GM12878 (cell line): Measurements from ENCODE around the gene PLXNC1. TPM values are rescaled to one million over a fixed set of nuclear protein-coding genes. Genes with fewer than 3 reads are reported as not detected.

Source experiments
- ATAC-seq: fragments of 200-7000 bp; cut with Tn5 transposase; 3 replicates; pipeline ENCODE4 v1.9.1; 2020; ENCODE audit warnings: mild to moderate bottlenecking, moderate library complexity
- BruUV-seq: library from RNA; stranded (reverse); fragments of 400-500 nt; replicated peaks from 2 replicates; lab custom pipeline; 2021; lab: Mats Ljungman, UMichigan
- CTCF ChIA-PET: fragments of 300-600 bp; sonication (Branson Sonifier 250); formaldehyde crosslinking; extraction: SDS; loops from one replicate; lab custom pipeline; 2021; ENCODE audit warnings: inconsistent platforms; lab: Yijun Ruan, JAX
- POLR2A ChIA-PET: fragments of 350-600 bp; formaldehyde crosslinking; extraction: SDS; loops from one replicate; lab custom pipeline; 2021; ENCODE audit warnings: inconsistent platforms; lab: Charles Lee
- RAD21 ChIA-PET: fragments of 300-600 bp; sonication (Branson Sonifier 250); formaldehyde crosslinking; loops from one replicate; lab custom pipeline; 2023; ENCODE audit warnings: antibody characterized with exemption; ENCODE audit not compliant: unreplicated experiment; lab: Charles Lee
- SMC1A ChIA-PET: fragments of 300-600 bp; sonication (Branson Sonifier 250); formaldehyde crosslinking; loops from one replicate; lab custom pipeline; 2023; ENCODE audit not compliant: unreplicated experiment, uncharacterized antibody; lab: Charles Lee
- DNase-seq: peaks from one replicate; pipeline ENCODE4 v3.0.0-alpha.2; 2011; ENCODE audit warnings: low read depth, low spot score
- FAIRE-seq: peaks from 3 replicates; lab custom pipeline; 2011; peaks lifted over from hg19 to GRCh38; lab: Jason Lieb, UNC
- H2AFZ ChIP-seq: 2 replicates; pipeline ENCODE4 v1.6.0; 2011; ENCODE audit warnings: low read depth, low read length, control low read depth; ENCODE audit not compliant: control insufficient read depth
- H3K27ac ChIP-seq: 2 replicates; pipeline ENCODE4 v1.5.1; 2011; ENCODE audit warnings: control low read depth; ENCODE audit not compliant: control insufficient read depth, insufficient read depth
- H3K27me3 ChIP-seq, 2 experiments: replicated peaks in 1 of 2; 2 replicates each; pipeline versions ENCODE4 v1.6.0 to v1.6.1; 2011; ENCODE audit warnings: low read length in 1 of 2; ENCODE audit not compliant: control insufficient read depth in 2 of 2, insufficient read depth in 2 of 2
- H3K36me3 ChIP-seq, 2 experiments: 2 replicates each; pipeline ENCODE4 v1.5.1; 2011; ENCODE audit warnings: low read length in 1 of 2; ENCODE audit not compliant: control insufficient read depth in 2 of 2, insufficient read depth in 2 of 2
- H3K4me1 ChIP-seq: 2 replicates; pipeline ENCODE4 v1.6.1; 2011; ENCODE audit warnings: mild to moderate bottlenecking, low read length, moderate library complexity, mixed read lengths; ENCODE audit not compliant: control insufficient read depth, insufficient read depth
- H3K4me2 ChIP-seq: 2 replicates; pipeline ENCODE4 v1.6.0; 2011; ENCODE audit warnings: control low read depth; ENCODE audit not compliant: control insufficient read depth, insufficient read depth
- H3K4me3 ChIP-seq: fragments of 200-600 bp; sonication (generic); 2 replicates; pipeline ENCODE4 v1.5.1; 2016
- H3K79me2 ChIP-seq: 2 replicates; pipeline ENCODE4 v1.6.0; 2011; ENCODE audit warnings: low read length; ENCODE audit not compliant: control insufficient read depth, insufficient read depth
- H3K9ac ChIP-seq: 2 replicates; pipeline ENCODE4 v1.8.0; 2011; ENCODE audit warnings: low read length, control low read depth, mixed read lengths; ENCODE audit not compliant: control insufficient read depth, insufficient read depth
- H3K9me3 ChIP-seq: replicated peaks from 3 replicates; pipeline ENCODE4 v1.5.1; 2011; ENCODE audit warnings: mild to moderate bottlenecking, low read length; ENCODE audit not compliant: control insufficient read depth, insufficient read depth
- H4K20me1 ChIP-seq: 2 replicates; pipeline ENCODE4 v1.6.0; 2011; ENCODE audit not compliant: control insufficient read depth, insufficient read depth
- FOXM1 ChIP-seq: IDR thresholded peaks from 2 replicates; pipeline ENCODE4 v1.6.1; 2012; ENCODE audit warnings: low read depth, mild to moderate bottlenecking, inconsistent platforms, low read length, moderate library complexity
- HDGF ChIP-seq: fragments of 450-650 bp; IDR thresholded peaks from 2 replicates; pipeline ENCODE4 v1.6.1; 2016; ENCODE audit warnings: antibody characterized with exemption
- WGBS: methylation state at CpG from one replicate; pipeline ENCODE4 v1.1.6; 2016; ENCODE audit warnings: low lambda C conversion rate; ENCODE audit not compliant: insufficient replicate concordance, insufficient coverage; ENCODE audit errors: missing lambda C conversion rate; 5-methylcytosine and 5-hydroxymethylcytosine counted together
- in situ Hi-C: fragments of 300-500 bp; cut with MboI; formaldehyde crosslinking; loops from 9 replicates; pipeline ENCODE4 v1.14.3; 2018; ENCODE audit warnings: mixed read lengths
- intact Hi-C: fragments of 100-400 bp; cut with micrococcal nuclease; formaldehyde crosslinking; loops from one replicate; pipeline ENCODE4 v1.14.2; 2022; ENCODE audit not compliant: unreplicated experiment
- polyA plus RNA-seq, 11 experiments: library from polyadenylated mRNA; depleted of rRNA in 4 of 11; unstranded in 6 of 11; stranded (reverse) in 5 of 11; fragments of >200 nt; fragmentation: Nextera tagmentation in 4 of 11; fragmentation: Illumina TruSeq in 1 of 11; extraction: Ambion mirVana in 4 of 11; extraction: Trizol in 1 of 11; gene quantifications; 1 replicate in 1 of 11; 2 replicates in 10 of 11; pipeline versions ENCODE4 v1.2.1 to v1.2.3, GENCODE V29; 2011 to 2016; ENCODE audit warnings: inconsistent platforms in 2 of 11, missing spikeins in 2 of 11, low read depth in 1 of 11
- total RNA-seq, 4 experiments: library from RNA; depleted of rRNA in 3 of 4; stranded (reverse); fragments of >200 nt in 3 of 4; fragmentation: Illumina TruSeq in 1 of 4; extraction: Trizol in 1 of 4; gene quantifications; 2 replicates each; pipeline versions ENCODE4 v1.2.1 to v1.2.3, GENCODE V29; 2013 to 2021
- TF ChIP-seq, protein P1 (sequence below): fragments of 450-650 bp; IDR thresholded peaks from 2 replicates; pipeline ENCODE4 v1.6.1; 2018; ENCODE audit warnings: mild to moderate bottlenecking, low read depth, moderate library complexity; ENCODE audit not compliant: partially characterized antibody

Gene PLXNC1
- total and polyA plus RNA-seq, 10 of the 15 experiments (the other 5 are each of a cell fraction or from before 2014, with no cell fraction given): 5.2 to 41.2 (median 24.6) TPM

DNA sequence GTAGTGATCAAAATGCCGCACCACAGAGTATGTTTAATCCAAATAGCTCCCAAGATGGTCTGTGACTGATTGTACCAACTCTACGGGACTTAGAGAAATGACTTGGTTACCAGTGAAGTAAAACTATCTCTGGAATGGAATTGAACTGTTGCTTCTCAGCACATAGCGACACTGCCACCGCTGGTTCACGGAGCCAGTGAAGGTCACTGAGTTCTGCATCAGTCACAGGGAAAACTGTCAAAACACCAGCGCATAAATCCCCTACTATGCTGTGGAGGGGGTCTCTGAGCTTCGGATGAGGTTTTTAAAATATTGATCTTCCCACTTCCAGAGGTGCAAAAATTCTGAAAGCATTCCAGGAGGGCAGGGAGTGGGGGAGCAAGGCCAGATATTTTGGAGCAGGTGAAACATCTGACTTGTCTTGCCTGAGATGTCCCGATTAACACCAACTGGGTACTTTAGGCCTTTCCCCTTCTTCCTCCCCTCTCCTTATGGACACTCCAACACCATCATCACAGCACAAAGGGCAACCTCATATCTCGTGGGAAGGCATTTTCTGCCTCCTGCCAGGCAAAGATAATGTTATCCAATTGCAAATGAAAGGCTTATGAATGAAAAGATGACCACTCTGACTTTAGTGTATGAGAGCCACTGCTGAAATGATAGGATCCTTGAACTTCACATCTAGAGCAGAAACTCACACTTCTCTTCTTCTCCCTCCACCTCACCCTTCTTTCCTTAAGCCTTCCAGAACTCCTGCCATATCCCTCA, 2.0 kb upstream of the PLXNC1 start:
- CTCF ChIA-PET: interaction anchor here (0.8 to 5.1 kb wide), 11 partner anchors 11 to 729 kb away, joined by 3 to 51 read pairs (median 4); no protein-coding TSS in a partner anchor
- no peak for TF ChIP-seq HDGF
- no peak for TF ChIP-seq FOXM1
- TF ChIP-seq, protein P1, sequence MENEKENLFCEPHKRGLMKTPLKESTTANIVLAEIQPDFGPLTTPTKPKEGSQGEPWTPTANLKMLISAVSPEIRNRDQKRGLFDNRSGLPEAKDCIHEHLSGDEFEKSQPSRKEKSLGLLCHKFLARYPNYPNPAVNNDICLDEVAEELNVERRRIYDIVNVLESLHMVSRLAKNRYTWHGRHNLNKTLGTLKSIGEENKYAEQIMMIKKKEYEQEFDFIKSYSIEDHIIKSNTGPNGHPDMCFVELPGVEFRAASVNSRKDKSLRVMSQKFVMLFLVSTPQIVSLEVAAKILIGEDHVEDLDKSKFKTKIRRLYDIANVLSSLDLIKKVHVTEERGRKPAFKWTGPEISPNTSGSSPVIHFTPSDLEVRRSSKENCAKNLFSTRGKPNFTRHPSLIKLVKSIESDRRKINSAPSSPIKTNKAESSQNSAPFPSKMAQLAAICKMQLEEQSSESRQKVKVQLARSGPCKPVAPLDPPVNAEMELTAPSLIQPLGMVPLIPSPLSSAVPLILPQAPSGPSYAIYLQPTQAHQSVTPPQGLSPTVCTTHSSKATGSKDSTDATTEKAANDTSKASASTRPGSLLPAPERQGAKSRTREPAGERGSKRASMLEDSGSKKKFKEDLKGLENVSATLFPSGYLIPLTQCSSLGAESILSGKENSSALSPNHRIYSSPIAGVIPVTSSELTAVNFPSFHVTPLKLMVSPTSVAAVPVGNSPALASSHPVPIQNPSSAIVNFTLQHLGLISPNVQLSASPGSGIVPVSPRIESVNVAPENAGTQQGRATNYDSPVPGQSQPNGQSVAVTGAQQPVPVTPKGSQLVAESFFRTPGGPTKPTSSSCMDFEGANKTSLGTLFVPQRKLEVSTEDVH: no peak
- DNase-seq (no peak), FAIRE-seq (peak; percentile 61), ATAC-seq (no peak)
- RAD21 ChIA-PET: interaction anchor here (1.0 to 4.3 kb wide), 4 partner anchors 55 to 384 kb away, joined by 3 to 23 read pairs (median 7); no protein-coding TSS in a partner anchor
- Histone ChIP-seq H2AFZ (no peak overlapping the region), H3K4me2 (no peak overlapping the region), H3K9me3 (no peaks in the 10 kb centered on the region), H3K9ac (no peak overlapping the region), H3K79me2 (peaks cover 27% of the 10 kb centered on the region), H3K36me3 (no peaks in the 10 kb centered on the region), H3K4me3 (no peak overlapping the region), H3K27ac (no peak overlapping the region), H3K27me3 (no peaks in the 10 kb centered on the region), H4K20me1 (no peaks in the 10 kb centered on the region), H3K4me1 (peaks cover 8% of the 10 kb centered on the region)
- POLR2A ChIA-PET: interaction anchor here (0.5 to 1.6 kb wide), 2 partner anchors 12 to 69 kb away, joined by 3 to 4 read pairs; no protein-coding TSS in a partner anchor
- SMC1A ChIA-PET: interaction anchor here (1.0 to 4.1 kb wide), 9 partner anchors 11 to 388 kb away, joined by 3 to 35 read pairs (median 6); no protein-coding TSS in a partner anchor
- BruUV-seq: no TSS peak
- in situ Hi-C loops (loop anchor here (5.0 kb wide), 1 partner anchor 726 kb away; no protein-coding TSS in a partner anchor), intact Hi-C loops (loop anchor here (5.0 kb wide), 3 partner anchors 161 to 731 kb away; no protein-coding TSS in a partner anchor)
- 91% methylated on average over 9 of the region's 9 CpGs for WGBS
